Kidney (tissue), 14 donors: ENCODE measurements around the gene PEX26. TPM values are rescaled to one million over a fixed set of nuclear protein-coding genes. Genes with fewer than 3 reads are reported as not detected.
"Not testable (repeated sequence)": the region's sequence is repeated elsewhere in the genome, so short reads cannot be mapped to it uniquely, and the experiment has no call there.

Experiments used
- DNase-seq, 5 donors: peaks; one replicate each; pipeline ENCODE4 v3.0.0-alpha.2; 2013 to 2020
- FAIRE-seq: peaks from 2 replicates; lab custom pipeline; 2012; peaks lifted over from hg19 to GRCh38; lab: Jason Lieb, UNC
- H3K27ac ChIP-seq, 2 donors: one replicate each; pipeline ENCODE4 v1.7.0; 2013; ENCODE audit warnings: low read depth in 2 of 2, low read length in 2 of 2, inconsistent platforms in 1 of 2
- H3K27me3 ChIP-seq: one replicate; pipeline ENCODE4 v1.7.1; 2013; ENCODE audit warnings: low read length, inconsistent platforms; ENCODE audit not compliant: control insufficient read depth, insufficient read depth
- H3K36me3 ChIP-seq, 3 donors: one replicate each; pipeline versions ENCODE4 v1.7.0 to v1.7.1; 2013; ENCODE audit warnings: low read length in 3 of 3, control low read depth in 1 of 3, inconsistent platforms in 1 of 3; ENCODE audit not compliant: insufficient read depth in 3 of 3, control insufficient read depth in 2 of 3
- H3K4me1 ChIP-seq, 3 donors: one replicate each; pipeline versions ENCODE4 v1.7.0 to v1.7.1; 2013; ENCODE audit warnings: low read length in 3 of 3, inconsistent platforms in 1 of 3, low read depth in 1 of 3; ENCODE audit not compliant: control insufficient read depth in 2 of 3, insufficient read depth in 2 of 3
- H3K4me3 ChIP-seq, 3 donors: one replicate each; pipeline versions ENCODE4 v1.7.0 to v1.8.1; 2013; ENCODE audit warnings: low read length in 3 of 3, control low read depth in 1 of 3, inconsistent platforms in 1 of 3
- H3K9ac ChIP-seq, 3 donors: one replicate each; pipeline versions ENCODE4 v1.7.0 to v1.7.1; 2013; ENCODE audit warnings: low read length in 3 of 3, control low read depth in 1 of 3, inconsistent platforms in 1 of 3
- H3K9me3 ChIP-seq, 3 donors: one replicate each; pipeline versions ENCODE4 v1.7.0 to v1.7.1; 2013; ENCODE audit warnings: low read length in 3 of 3, control low read depth in 1 of 3, inconsistent platforms in 1 of 3; ENCODE audit not compliant: control insufficient read depth in 2 of 3, insufficient read depth in 1 of 3
- intact Hi-C: fragments of 100-400 bp; cut with DNase I; formaldehyde crosslinking; loops from one replicate; pipeline ENCODE4 v1.11.1; 2022
- polyA plus RNA-seq: library from polyadenylated mRNA; stranded (reverse); fragments of 350-450 nt; fragmentation: Illumina TruSeq; extraction: RNeasy Lipid Tissue Mini Kit (QIAGEN cat#74804); gene quantifications from one replicate; pipeline ENCODE4 v1.2.3, GENCODE V29; 2014; ENCODE audit warnings: low read depth, low replicate concordance; ENCODE audit not compliant: insufficient read depth
- total RNA-seq: library from RNA; stranded (reverse); fragmentation: NEBNext Ultra II Directional; extraction: Animal tissue kit (Norgen Biotek cat#: 25700); gene quantifications from one replicate; pipeline ENCODE4 v1.2.1, GENCODE V29; 2021
- TF ChIP-seq, protein P1 (sequence below): IDR thresholded peaks from 3 replicates; pipeline ENCODE4 v1.5.1; 2012; ENCODE audit warnings: mild to moderate bottlenecking, moderate library complexity, borderline replicate concordance; ENCODE audit not compliant: insufficient read depth; ENCODE audit errors: extremely low read depth
- donor health status: control.
- donor health status: control.
- donor health status: control.
- donor health status: control.
- donor health status: control.
- donor health status: DM: yes; HTN: yes; CAD: no.
- donor health status: Normal renal cell carcinoma (clear cell type).

PEX26 gene
- total and polyA plus RNA-seq, 2 donors from 2014 or later, result 18.1 to 45.2 TPM

GRCh38 chr22:18062421-18062820 is 15.4 kb upstream of the PEX26 start:
- Histone ChIP-seq H3K9ac (no peak overlapping the region), H3K36me3 (no peaks in the 10 kb centered on the region), H3K27ac (no peak overlapping the region), H3K4me3 (no peak overlapping the region), H3K4me1 (peaks cover 0 to 13% (median 0%) of the 10 kb centered on the region in 3 donors), H3K27me3 (no peaks in the 10 kb centered on the region), H3K9me3 (no peaks in the 10 kb centered on the region)
- TF ChIP-seq, protein P1, sequence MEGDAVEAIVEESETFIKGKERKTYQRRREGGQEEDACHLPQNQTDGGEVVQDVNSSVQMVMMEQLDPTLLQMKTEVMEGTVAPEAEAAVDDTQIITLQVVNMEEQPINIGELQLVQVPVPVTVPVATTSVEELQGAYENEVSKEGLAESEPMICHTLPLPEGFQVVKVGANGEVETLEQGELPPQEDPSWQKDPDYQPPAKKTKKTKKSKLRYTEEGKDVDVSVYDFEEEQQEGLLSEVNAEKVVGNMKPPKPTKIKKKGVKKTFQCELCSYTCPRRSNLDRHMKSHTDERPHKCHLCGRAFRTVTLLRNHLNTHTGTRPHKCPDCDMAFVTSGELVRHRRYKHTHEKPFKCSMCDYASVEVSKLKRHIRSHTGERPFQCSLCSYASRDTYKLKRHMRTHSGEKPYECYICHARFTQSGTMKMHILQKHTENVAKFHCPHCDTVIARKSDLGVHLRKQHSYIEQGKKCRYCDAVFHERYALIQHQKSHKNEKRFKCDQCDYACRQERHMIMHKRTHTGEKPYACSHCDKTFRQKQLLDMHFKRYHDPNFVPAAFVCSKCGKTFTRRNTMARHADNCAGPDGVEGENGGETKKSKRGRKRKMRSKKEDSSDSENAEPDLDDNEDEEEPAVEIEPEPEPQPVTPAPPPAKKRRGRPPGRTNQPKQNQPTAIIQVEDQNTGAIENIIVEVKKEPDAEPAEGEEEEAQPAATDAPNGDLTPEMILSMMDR, result no peak
- peak in 1 of 5 donors; percentile 2 for DNase-seq
- no peak for FAIRE-seq
- intact Hi-C loops, result no loop called here

- no peak for FAIRE-seq
- Histone ChIP-seq H3K27me3 (no peaks in the 10 kb centered on the region), H3K9ac (no peak overlapping the region), H3K9me3 (no peaks in the 10 kb centered on the region), H3K4me1 (peaks cover 0 to 13% (median 0%) of the 10 kb centered on the region in 3 donors), H3K27ac (no peak overlapping the region), H3K4me3 (no peak overlapping the region), H3K36me3 (no peaks in the 10 kb centered on the region)
- TF ChIP-seq, protein P1, result no peak
- DNase-seq, result no peak
- intact Hi-C loops, result no loop called here
Observed at GRCh38 chr22:18063306-18063705, 14.5 kb upstream of the PEX26 start.

DNA sequence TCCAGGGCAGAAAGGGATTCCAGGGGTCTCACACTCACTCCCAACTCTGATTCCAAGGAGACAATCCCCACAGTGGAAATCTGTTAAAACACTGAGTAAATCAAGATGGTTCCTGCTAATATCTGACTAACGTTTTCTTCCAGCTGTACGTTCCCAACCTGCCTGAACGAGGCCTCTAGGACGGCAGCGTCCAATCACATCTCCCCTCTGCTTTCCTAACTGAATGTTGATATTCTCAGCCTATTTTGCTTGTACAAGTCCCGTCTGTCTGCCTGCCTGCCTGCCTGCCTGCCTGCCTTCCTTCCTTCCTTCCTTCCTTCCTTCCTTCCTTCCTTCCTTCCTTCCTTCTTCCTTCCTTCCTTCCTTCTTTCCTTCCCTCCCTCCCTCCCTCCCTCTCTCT is 14.1 kb upstream of the PEX26 start:
- DNase-seq, H3K9me3 ChIP-seq, intact Hi-C loops, H3K27me3 ChIP-seq, H3K36me3 ChIP-seq, H3K27ac ChIP-seq, H3K9ac ChIP-seq, FAIRE-seq, H3K4me3 ChIP-seq: not testable (repeated sequence)
- H3K4me1 ChIP-seq, result peaks cover 0 to 13% (median 0%) of the 10 kb centered on the region in 3 donors

DNA sequence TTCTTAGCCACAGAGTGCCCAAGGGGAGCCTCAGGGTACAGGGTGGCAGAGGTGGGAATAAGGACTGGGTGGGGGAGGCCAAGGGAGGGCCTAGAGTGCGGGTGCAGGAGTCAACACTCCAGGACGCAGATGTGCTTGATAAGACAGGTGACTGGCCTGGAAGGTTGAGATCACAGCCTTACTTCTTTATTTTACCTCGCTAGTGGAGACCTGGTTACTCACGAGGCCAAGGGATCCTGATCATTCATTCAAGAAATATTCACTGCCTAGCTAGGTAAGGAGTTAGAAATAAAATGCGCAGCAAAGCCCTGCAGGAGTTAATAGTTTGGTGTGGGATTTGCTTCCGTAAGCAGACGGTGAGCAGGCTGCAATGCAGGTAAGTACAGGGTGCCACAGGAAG is 13.2 kb upstream of the PEX26 start:
- no peaks in the 10 kb centered on the region for H3K36me3 ChIP-seq
- no peak overlapping the region for H3K27ac ChIP-seq
- H3K4me3 ChIP-seq, result no peak overlapping the region
- H3K9ac ChIP-seq, result no peak overlapping the region
- no peaks in the 10 kb centered on the region for H3K9me3 ChIP-seq
- DNase-seq (no peak), FAIRE-seq (no peak)
- H3K27me3 ChIP-seq, result no peaks in the 10 kb centered on the region
- intact Hi-C loops, result no loop called here
- peaks cover 0 to 13% (median 0%) of the 10 kb centered on the region in 3 donors for H3K4me1 ChIP-seq
- TF ChIP-seq, protein P1, result no peak
